K562 (cell line): ENCODE measurements around the gene TMEM242. TPM values are rescaled to one million over a fixed set of nuclear protein-coding genes. Genes with fewer than 3 reads are reported as not detected.
A peak's percentile ranks its signal among the peaks of the same experiment; 100 is the strongest.

Experiments
- FOS ChIP-seq: IDR thresholded peaks from 3 replicates; pipeline ENCODE4 v1.6.1; 2011; ENCODE audit not compliant: insufficient read length; ENCODE audit errors: extremely low read depth
- polyA plus RNA-seq, 8 experiments: library from polyadenylated mRNA; depleted of rRNA in 4 of 8; stranded (reverse) in 5 of 8; unstranded in 3 of 8; fragments of >200 nt; fragmentation: Nextera tagmentation in 2 of 8; fragmentation: Illumina TruSeq in 1 of 8; extraction: Ambion mirVana in 2 of 8; extraction: Trizol in 1 of 8; gene quantifications; 2 replicates each; pipeline versions ENCODE4 v1.2.1 to v1.2.3, GENCODE V29; 2011 to 2014; ENCODE audit warnings: inconsistent platforms in 1 of 8, missing spikeins in 1 of 8
- total RNA-seq, 7 experiments: library from RNA; depleted of rRNA in 6 of 7; stranded (reverse); fragments of >200 nt in 6 of 7; fragmentation: Illumina TruSeq in 2 of 7; extraction: Trizol in 2 of 7; gene quantifications; 2 replicates each; pipeline versions ENCODE4 v1.2.1 to v1.2.3, GENCODE V29; 2011 to 2021; ENCODE audit warnings: low replicate concordance in 1 of 7
- TF ChIP-seq, protein P1 (sequence below): fragments of 150-350 bp; conservative IDR thresholded peaks from 2 replicates; pipeline ENCODE4 v1.6.1; 2014; ENCODE audit warnings: low read length
- TF ChIP-seq, protein P2 (sequence below): fragments of 450-650 bp; formaldehyde crosslinking; IDR thresholded peaks from 2 replicates; pipeline ENCODE4 v1.4.0; 2020; ENCODE audit warnings: mild to moderate bottlenecking, moderate library complexity
- TF ChIP-seq, protein P3 (sequence below), 2 experiments: fragments of 250-450 bp in 1 of 2; fragments of 450-650 bp in 1 of 2; sonication (Bioruptor Pico) in 1 of 2; IDR thresholded peaks; 2 replicates each; pipeline versions ENCODE4 v1.6.1 to v1.8.0; 2016 to 2021; ENCODE audit warnings: mild to moderate bottlenecking in 2 of 2, moderate library complexity in 2 of 2, missing compliant biosample characterization in 1 of 2, missing genetic modification characterization in 1 of 2

The TMEM242 gene
- total and polyA plus RNA-seq, 9 of the 15 experiments (the other 6 are each of a cell fraction or from before 2014, with no cell fraction given): 9.5 to 35.3 (median 16.5) TPM

DNA sequence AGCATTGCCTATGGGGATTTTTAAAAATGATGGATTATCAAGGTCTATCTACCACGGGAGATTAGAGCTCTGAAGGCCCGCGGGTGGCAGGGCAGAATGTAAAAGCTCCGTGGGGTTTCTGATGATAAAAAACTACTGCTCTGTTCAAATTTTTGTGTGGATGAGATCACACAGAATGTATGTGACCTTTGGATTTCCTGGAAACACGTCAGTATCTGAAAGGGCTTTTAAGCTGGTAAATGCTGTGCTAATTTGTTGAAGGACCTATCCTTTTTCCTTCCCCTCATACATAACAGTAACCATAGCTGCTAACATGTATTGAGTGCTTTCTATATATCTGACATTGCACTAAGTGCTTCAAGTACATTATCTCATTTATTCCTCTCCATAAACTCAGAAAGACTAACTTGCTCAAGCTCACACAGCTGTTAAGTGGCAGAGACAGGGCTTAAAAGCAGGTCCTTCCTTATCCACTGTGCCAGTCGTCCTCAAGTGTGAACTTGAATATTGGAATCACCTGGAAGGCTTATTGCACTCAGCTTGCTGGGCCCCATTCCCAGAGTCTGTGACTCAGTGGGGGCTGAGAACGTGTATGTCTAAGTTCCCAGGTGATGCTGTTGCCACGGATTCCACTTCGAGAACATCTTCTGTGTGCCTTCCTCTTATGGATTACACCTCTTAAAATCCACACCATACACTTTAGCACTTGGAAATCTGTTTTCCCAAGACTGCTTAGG, 1.9 kb upstream of the TMEM242 start (continued):
- TF ChIP-seq, protein P1, sequence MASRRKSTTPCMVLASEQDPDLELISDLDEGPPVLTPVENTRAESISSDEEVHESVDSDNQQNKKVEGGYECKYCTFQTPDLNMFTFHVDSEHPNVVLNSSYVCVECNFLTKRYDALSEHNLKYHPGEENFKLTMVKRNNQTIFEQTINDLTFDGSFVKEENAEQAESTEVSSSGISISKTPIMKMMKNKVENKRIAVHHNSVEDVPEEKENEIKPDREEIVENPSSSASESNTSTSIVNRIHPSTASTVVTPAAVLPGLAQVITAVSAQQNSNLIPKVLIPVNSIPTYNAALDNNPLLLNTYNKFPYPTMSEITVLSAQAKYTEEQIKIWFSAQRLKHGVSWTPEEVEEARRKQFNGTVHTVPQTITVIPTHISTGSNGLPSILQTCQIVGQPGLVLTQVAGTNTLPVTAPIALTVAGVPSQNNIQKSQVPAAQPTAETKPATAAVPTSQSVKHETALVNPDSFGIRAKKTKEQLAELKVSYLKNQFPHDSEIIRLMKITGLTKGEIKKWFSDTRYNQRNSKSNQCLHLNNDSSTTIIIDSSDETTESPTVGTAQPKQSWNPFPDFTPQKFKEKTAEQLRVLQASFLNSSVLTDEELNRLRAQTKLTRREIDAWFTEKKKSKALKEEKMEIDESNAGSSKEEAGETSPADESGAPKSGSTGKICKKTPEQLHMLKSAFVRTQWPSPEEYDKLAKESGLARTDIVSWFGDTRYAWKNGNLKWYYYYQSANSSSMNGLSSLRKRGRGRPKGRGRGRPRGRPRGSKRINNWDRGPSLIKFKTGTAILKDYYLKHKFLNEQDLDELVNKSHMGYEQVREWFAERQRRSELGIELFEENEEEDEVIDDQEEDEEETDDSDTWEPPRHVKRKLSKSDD: no peak
- TF ChIP-seq, protein P2, sequence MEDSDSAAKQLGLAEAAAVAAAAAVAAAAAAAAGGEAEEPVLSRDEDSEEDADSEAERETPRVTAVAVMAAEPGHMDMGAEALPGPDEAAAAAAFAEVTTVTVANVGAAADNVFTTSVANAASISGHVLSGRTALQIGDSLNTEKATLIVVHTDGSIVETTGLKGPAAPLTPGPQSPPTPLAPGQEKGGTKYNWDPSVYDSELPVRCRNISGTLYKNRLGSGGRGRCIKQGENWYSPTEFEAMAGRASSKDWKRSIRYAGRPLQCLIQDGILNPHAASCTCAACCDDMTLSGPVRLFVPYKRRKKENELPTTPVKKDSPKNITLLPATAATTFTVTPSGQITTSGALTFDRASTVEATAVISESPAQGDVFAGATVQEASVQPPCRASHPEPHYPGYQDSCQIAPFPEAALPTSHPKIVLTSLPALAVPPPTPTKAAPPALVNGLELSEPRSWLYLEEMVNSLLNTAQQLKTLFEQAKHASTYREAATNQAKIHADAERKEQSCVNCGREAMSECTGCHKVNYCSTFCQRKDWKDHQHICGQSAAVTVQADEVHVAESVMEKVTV (CRISPR knock-in tag): no peak
- TF ChIP-seq, protein P3, sequence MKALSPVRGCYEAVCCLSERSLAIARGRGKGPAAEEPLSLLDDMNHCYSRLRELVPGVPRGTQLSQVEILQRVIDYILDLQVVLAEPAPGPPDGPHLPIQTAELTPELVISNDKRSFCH (CRISPR knock-in tag; IDR thresholded peaks at IDR 0.05): no peak
- TF ChIP-seq, protein P3 (tag; IDR thresholded peaks at IDR 0.05): peak; percentile 53; the same call in 1 of the 2 replicates
- no peak for TF ChIP-seq FOS
